G401 (cell line): ENCODE data around the gene KRT79. TPM values are rescaled to one million over a fixed set of nuclear protein-coding genes. Genes with fewer than 3 reads are reported as not detected.

Source experiments
- DNase-seq: peaks from one replicate; pipeline ENCODE4 v3.0.0-alpha.2; 2015; ENCODE audit warnings: low spot score
- in situ Hi-C: cut with HindIII; loops from 2 replicates; pipeline ENCODE4 v1.10.0; 2016; ENCODE audit warnings: low sequenced_read_pairs, mixed read lengths
- total RNA-seq: library from RNA; depleted of rRNA; stranded (reverse); fragments of >200 nt; shearing (Covaris generic); gene quantifications from 2 replicates; pipeline ENCODE4 v1.2.3, GENCODE V29; 2014

The KRT79 gene
- total RNA-seq, 1 experiment from 2014 or later, result not detected

- no peak for DNase-seq
Measured at GRCh38 chr12:52837781-52838608, 3.9 kb upstream of the KRT79 start.

GRCh38 chr12:52837413-52837741 lies 3.3 kb upstream of the KRT79 start:
- in situ Hi-C loops, result no loop called here
- no peak for DNase-seq

More at GRCh38 chr12:52837781-52838608, 3.9 kb upstream of the KRT79 start:
- in situ Hi-C loops, result no loop called here

GRCh38 chr12:52836491-52837412 lies 2.6 kb upstream of the KRT79 start:
- in situ Hi-C loops, result no loop called here
- no peak for DNase-seq

GRCh38 chr12:52836042-52836466 lies 1.9 kb upstream of the KRT79 start:
- in situ Hi-C loops, result no loop called here
- no peak for DNase-seq

- DNase-seq, result no peak
- in situ Hi-C loops, result no loop called here
Measured at GRCh38 chr12:52835271-52836041, 1.3 kb upstream of the KRT79 start.

GRCh38 chr12:52834727-52835001 lies 553 bp upstream of the KRT79 start:
- in situ Hi-C loops, result no loop called here

GRCh38 chr12:52832985-52833905 lies 866 bp downstream of the KRT79 start:
- DNase-seq, result no peak
- in situ Hi-C loops, result no loop called here

More at GRCh38 chr12:52834727-52835001, 553 bp upstream of the KRT79 start:
- no peak for DNase-seq

GRCh38 chr12:52832451-52832850 lies 1.7 kb downstream of the KRT79 start:
- in situ Hi-C loops, result no loop called here
- no peak for DNase-seq

- in situ Hi-C loops, result no loop called here
- no peak for DNase-seq
Measured at GRCh38 chr12:52831251-52831650, 2.9 kb downstream of the KRT79 start.

- in situ Hi-C loops, result no loop called here
- no peak for DNase-seq
Measured at GRCh38 chr12:52829986-52830770, 3.9 kb downstream of the KRT79 start.

- DNase-seq, result no peak
- in situ Hi-C loops, result no loop called here
Measured at GRCh38 chr12:52828591-52829021, 5.5 kb downstream of the KRT79 start.

- in situ Hi-C loops, result no loop called here
- DNase-seq, result no peak
Measured at GRCh38 chr12:52828156-52828555, 6.0 kb downstream of the KRT79 start.

GRCh38 chr12:52827499-52828090 lies 6.5 kb downstream of the KRT79 start:
- in situ Hi-C loops, result no loop called here
- no peak for DNase-seq

GRCh38 chr12:52826611-52827498 lies 7.3 kb downstream of the KRT79 start:
- in situ Hi-C loops, result no loop called here
- no peak for DNase-seq

GRCh38 chr12:52825961-52826360 lies 8.2 kb downstream of the KRT79 start:
- no peak for DNase-seq
- in situ Hi-C loops, result no loop called here

GRCh38 chr12:52824741-52825410 lies 9.2 kb downstream of the KRT79 start:
- in situ Hi-C loops, result no loop called here
- no peak for DNase-seq
